Measurements from ENCODE around the gene SPG7. TPM values are rescaled to one million over a fixed set of nuclear protein-coding genes. Genes with fewer than 3 reads are reported as not detected.
A peak's percentile ranks its signal among the peaks of the same experiment; 100 is the strongest.

The SPG7 gene
- total and polyA plus RNA-seq, 4 experiments from 2014 or later = 46.4 to 160 (median 103) TPM

GRCh38 chr16:89507214-89507833 is 879 bp upstream of the SPG7 start:
- intact Hi-C loops (cut with micrococcal nuclease) = loop anchor here (5.0 kb wide), 1 partner anchor 100 kb away; no protein-coding TSS in a partner anchor

GRCh38 chr16:89510526-89510925 is 2.3 kb downstream of the SPG7 start:
- CTCF ChIA-PET (ENCODE audit: partially characterized antibody) = interaction anchor here (1.3 to 1.5 kb wide), 3 partner anchors 47 to 184 kb away, joined by 3 to 5 read pairs (median 4); no protein-coding TSS in a partner anchor
- intact Hi-C loops (cut with micrococcal nuclease) = no loop called here
- no peaks in the 10 kb centered on the region for H3K9me3 Mint-ChIP-seq
- POLR2A ChIA-PET (ENCODE audit: partially characterized antibody) = interaction anchor here (0.8 to 3.8 kb wide), 3 partner anchors 12 to 195 kb away, joined by 3 to 79 read pairs (median 3); partner anchors contain the start of gene ANKRD11
- H3K27ac Mint-ChIP-seq = peak overlapping the region in 3 of 7 donors; percentile 32 to 85 (median 74)
- no peak overlapping the region for H3K4me3 ChIP-seq (ENCODE audit: low read length in 2 of 2)
- DNase-seq = no peak
- peaks cover 12 to 45% (median 28%) of the 10 kb centered on the region in 4 donors for H3K4me1 Mint-ChIP-seq
- peaks cover 32% of the 10 kb centered on the region for H3K4me1 ChIP-seq (ENCODE audit: insufficient read depth, low read length)
- H3K4me3 Mint-ChIP-seq = peak overlapping the region in 5 of 8 donors; percentile 20 to 57 (median 44)
- no peaks in the 10 kb centered on the region for H3K9me3 ChIP-seq (ENCODE audit: control insufficient read depth in 1 of 2, low read length in 2 of 2)
- no peaks in the 10 kb centered on the region for H3K27me3 ChIP-seq (ENCODE audit: insufficient read depth, low read length)
- peaks cover 6 to 20% of the 10 kb centered on the region in 2 donors for H3K36me3 Mint-ChIP-seq
- no peaks in the 10 kb centered on the region for H3K27me3 Mint-ChIP-seq
- peak overlapping the region; percentile 21 for H3K27ac ChIP-seq (ENCODE audit: low read depth, low read length)
- H3K36me3 ChIP-seq (ENCODE audit: insufficient read depth, low read length) = peaks cover 27% of the 10 kb centered on the region

More at GRCh38 chr16:89507214-89507833, 879 bp upstream of the SPG7 start:
- Histone ChIP-seq H3K4me1 (ENCODE audit: insufficient read depth, low read length) (peaks cover 40% of the 10 kb centered on the region), H3K27me3 (ENCODE audit: insufficient read depth, low read length) (no peaks in the 10 kb centered on the region), H3K4me3 (ENCODE audit: low read length in 2 of 2) (peak overlapping the region; percentile 50 to 76), H3K27ac (ENCODE audit: low read depth, low read length) (peak overlapping the region; percentile 83), H3K36me3 (ENCODE audit: insufficient read depth, low read length) (peaks cover 15% of the 10 kb centered on the region), H3K9me3 (ENCODE audit: control insufficient read depth in 1 of 2, low read length in 2 of 2) (no peaks in the 10 kb centered on the region)
- Mint-ChIP-seq H3K4me1 (peaks cover 18 to 53% (median 32%) of the 10 kb centered on the region in 4 donors), H3K4me3 (peak overlapping the region; percentile 78 to 87 (median 82)), H3K27me3 (no peaks in the 10 kb centered on the region), H3K27ac (peak overlapping the region; percentile 85 to 96 (median 92)), H3K9me3 (no peaks in the 10 kb centered on the region), H3K36me3 (peaks cover 0 to 12% of the 10 kb centered on the region in 2 donors)
- DNase-seq = peak in 4 of 5 donors; percentile 22 to 31 (median 27)
- ChIA-PET POLR2A (ENCODE audit: partially characterized antibody) (interaction anchor here (0.6 to 3.8 kb wide), 27 partner anchors 12 to 715 kb away, joined by 3 to 79 read pairs (median 5); partner anchors contain the start of genes ANKRD11 and CDK10), CTCF (ENCODE audit: partially characterized antibody) (interaction anchor here (0.8 to 2.0 kb wide), 4 partner anchors 11 to 199 kb away, joined by 3 to 5 read pairs (median 4); no protein-coding TSS in a partner anchor)

- intact Hi-C loops (cut with micrococcal nuclease) = no loop called here
- Histone ChIP-seq H3K4me3 (ENCODE audit: low read length in 2 of 2) (no peak overlapping the region), H3K36me3 (ENCODE audit: insufficient read depth, low read length) (peaks cover 30% of the 10 kb centered on the region), H3K9me3 (ENCODE audit: control insufficient read depth in 1 of 2, low read length in 2 of 2) (no peaks in the 10 kb centered on the region), H3K4me1 (ENCODE audit: insufficient read depth, low read length) (peaks cover 24% of the 10 kb centered on the region), H3K27me3 (ENCODE audit: insufficient read depth, low read length) (no peaks in the 10 kb centered on the region), H3K27ac (ENCODE audit: low read depth, low read length) (no peak overlapping the region)
- H3K36me3 Mint-ChIP-seq = peaks cover 6 to 20% of the 10 kb centered on the region in 2 donors
- no peaks in the 10 kb centered on the region for H3K27me3 Mint-ChIP-seq
- peaks cover 6 to 37% (median 21%) of the 10 kb centered on the region in 4 donors for H3K4me1 Mint-ChIP-seq
- H3K4me3 Mint-ChIP-seq = peak overlapping the region in 1 of 8 donors; percentile 17
- H3K27ac Mint-ChIP-seq = peak overlapping the region in 2 of 7 donors; percentile 59 to 68
- CTCF ChIA-PET (ENCODE audit: partially characterized antibody) = interaction anchor here (0.9 kb wide), 1 partner anchor 15 kb away, joined by 3 read pairs; no protein-coding TSS in a partner anchor
- POLR2A ChIA-PET (ENCODE audit: partially characterized antibody) = interaction anchor here (1.2 kb wide), 1 partner anchor 11 kb away, joined by 3 read pairs; no protein-coding TSS in a partner anchor
- DNase-seq = no peak
- no peaks in the 10 kb centered on the region for H3K9me3 Mint-ChIP-seq
These were observed 3.2 kb downstream of the SPG7 start for GRCh38 chr16:89511374-89511773.

- Histone ChIP-seq H3K4me3 (ENCODE audit: low read length in 2 of 2) (no peak overlapping the region), H3K36me3 (ENCODE audit: insufficient read depth, low read length) (peaks cover 30% of the 10 kb centered on the region), H3K27me3 (ENCODE audit: insufficient read depth, low read length) (no peaks in the 10 kb centered on the region), H3K4me1 (ENCODE audit: insufficient read depth, low read length) (peaks cover 15% of the 10 kb centered on the region), H3K9me3 (ENCODE audit: control insufficient read depth in 1 of 2, low read length in 2 of 2) (no peaks in the 10 kb centered on the region), H3K27ac (ENCODE audit: low read depth, low read length) (no peak overlapping the region)
- peak overlapping the region in 1 of 7 donors; percentile 48 for H3K27ac Mint-ChIP-seq
- H3K9me3 Mint-ChIP-seq = no peaks in the 10 kb centered on the region
- no peak overlapping the region for H3K4me3 Mint-ChIP-seq
- peaks cover 3 to 26% (median 16%) of the 10 kb centered on the region in 4 donors for H3K4me1 Mint-ChIP-seq
- intact Hi-C loops (cut with micrococcal nuclease) = no loop called here
- peaks cover 14 to 24% of the 10 kb centered on the region in 2 donors for H3K36me3 Mint-ChIP-seq
- ChIA-PET POLR2A (ENCODE audit: partially characterized antibody) (no interaction called here), CTCF (ENCODE audit: partially characterized antibody) (no interaction called here)
- DNase-seq = no peak
- no peaks in the 10 kb centered on the region for H3K27me3 Mint-ChIP-seq
These were observed 4.2 kb downstream of the SPG7 start for GRCh38 chr16:89512453-89512852.

- H3K4me1 Mint-ChIP-seq = peaks cover 3 to 15% (median 6%) of the 10 kb centered on the region in 4 donors
- ChIA-PET CTCF (ENCODE audit: partially characterized antibody) (no interaction called here), POLR2A (ENCODE audit: partially characterized antibody) (interaction anchor here (0.7 to 1.8 kb wide), 2 partner anchors 26 to 94 kb away, joined by 3 to 5 read pairs; no protein-coding TSS in a partner anchor)
- H3K36me3 ChIP-seq (ENCODE audit: insufficient read depth, low read length) = peaks cover 35% of the 10 kb centered on the region
- H3K27me3 ChIP-seq (ENCODE audit: insufficient read depth, low read length) = no peaks in the 10 kb centered on the region
- no peak overlapping the region for H3K27ac Mint-ChIP-seq
- peaks cover 31 to 39% of the 10 kb centered on the region in 2 donors for H3K36me3 Mint-ChIP-seq
- DNase-seq = no peak
- no peak overlapping the region for H3K27ac ChIP-seq (ENCODE audit: low read depth, low read length)
- H3K4me1 ChIP-seq (ENCODE audit: insufficient read depth, low read length) = no peaks in the 10 kb centered on the region
- no peaks in the 10 kb centered on the region for H3K9me3 ChIP-seq (ENCODE audit: control insufficient read depth in 1 of 2, low read length in 2 of 2)
- intact Hi-C loops (cut with micrococcal nuclease) = no loop called here
- H3K4me3 ChIP-seq (ENCODE audit: low read length in 2 of 2) = no peak overlapping the region
- no peak overlapping the region for H3K4me3 Mint-ChIP-seq
- H3K27me3 Mint-ChIP-seq = no peaks in the 10 kb centered on the region
- no peaks in the 10 kb centered on the region for H3K9me3 Mint-ChIP-seq
These were observed 8.9 kb downstream of the SPG7 start for GRCh38 chr16:89517128-89517527.

- H3K4me1 Mint-ChIP-seq = peaks cover 0 to 10% (median 6%) of the 10 kb centered on the region in 4 donors
- POLR2A ChIA-PET (ENCODE audit: partially characterized antibody) = no interaction called here
- H3K4me3 ChIP-seq (ENCODE audit: low read length in 2 of 2) = no peak overlapping the region
- no peak for DNase-seq
- H3K27ac Mint-ChIP-seq = peak overlapping the region in 2 of 7 donors; percentile 48 to 68
- H3K27me3 ChIP-seq (ENCODE audit: insufficient read depth, low read length) = no peaks in the 10 kb centered on the region
- peaks cover 30 to 50% of the 10 kb centered on the region in 2 donors for H3K36me3 Mint-ChIP-seq
- H3K27me3 Mint-ChIP-seq = no peaks in the 10 kb centered on the region
- no peaks in the 10 kb centered on the region for H3K9me3 ChIP-seq (ENCODE audit: control insufficient read depth in 1 of 2, low read length in 2 of 2)
- no peak overlapping the region for H3K4me3 Mint-ChIP-seq
- no peaks in the 10 kb centered on the region for H3K4me1 ChIP-seq (ENCODE audit: insufficient read depth, low read length)
- H3K27ac ChIP-seq (ENCODE audit: low read depth, low read length) = no peak overlapping the region
- H3K36me3 ChIP-seq (ENCODE audit: insufficient read depth, low read length) = peaks cover 38% of the 10 kb centered on the region
- CTCF ChIA-PET (ENCODE audit: partially characterized antibody) = no interaction called here
- intact Hi-C loops (cut with micrococcal nuclease) = no loop called here
- no peaks in the 10 kb centered on the region for H3K9me3 Mint-ChIP-seq
These were observed 11.7 kb downstream of the SPG7 start for GRCh38 chr16:89519881-89520280.

- Mint-ChIP-seq H3K27ac (peak overlapping the region in 1 of 7 donors; percentile 17), H3K27me3 (no peaks in the 10 kb centered on the region), H3K9me3 (peaks cover 0 to under 1% (median 0%) of the 10 kb centered on the region in 8 donors), H3K4me3 (no peak overlapping the region), H3K4me1 (peaks cover 0 to 10% (median 4%) of the 10 kb centered on the region in 4 donors), H3K36me3 (peaks cover 33 to 67% of the 10 kb centered on the region in 2 donors)
- intact Hi-C loops (cut with micrococcal nuclease) = no loop called here
- no peak overlapping the region for H3K27ac ChIP-seq (ENCODE audit: low read depth, low read length)
- ChIA-PET POLR2A (ENCODE audit: partially characterized antibody) (interaction anchor here (0.9 kb wide), 1 partner anchor 11 kb away, joined by 3 read pairs; no protein-coding TSS in a partner anchor), CTCF (ENCODE audit: partially characterized antibody) (no interaction called here)
- no peak for DNase-seq
- H3K27me3 ChIP-seq (ENCODE audit: insufficient read depth, low read length) = no peaks in the 10 kb centered on the region
- H3K4me3 ChIP-seq (ENCODE audit: low read length in 2 of 2) = no peak overlapping the region
- no peaks in the 10 kb centered on the region for H3K4me1 ChIP-seq (ENCODE audit: insufficient read depth, low read length)
- H3K36me3 ChIP-seq (ENCODE audit: insufficient read depth, low read length) = peaks cover 55% of the 10 kb centered on the region
- no peaks in the 10 kb centered on the region for H3K9me3 ChIP-seq (ENCODE audit: control insufficient read depth in 1 of 2, low read length in 2 of 2)
These were observed 14.1 kb downstream of the SPG7 start for GRCh38 chr16:89522287-89522686.
